Measurements from ENCODE around the gene DOCK1. TPM values are rescaled to one million over a fixed set of nuclear protein-coding genes. Genes with fewer than 3 reads are reported as not detected.

DOCK1 gene
- total and polyA plus RNA-seq, 2 experiments from 2014 or later: 22.8 to 45.6 TPM

DNA sequence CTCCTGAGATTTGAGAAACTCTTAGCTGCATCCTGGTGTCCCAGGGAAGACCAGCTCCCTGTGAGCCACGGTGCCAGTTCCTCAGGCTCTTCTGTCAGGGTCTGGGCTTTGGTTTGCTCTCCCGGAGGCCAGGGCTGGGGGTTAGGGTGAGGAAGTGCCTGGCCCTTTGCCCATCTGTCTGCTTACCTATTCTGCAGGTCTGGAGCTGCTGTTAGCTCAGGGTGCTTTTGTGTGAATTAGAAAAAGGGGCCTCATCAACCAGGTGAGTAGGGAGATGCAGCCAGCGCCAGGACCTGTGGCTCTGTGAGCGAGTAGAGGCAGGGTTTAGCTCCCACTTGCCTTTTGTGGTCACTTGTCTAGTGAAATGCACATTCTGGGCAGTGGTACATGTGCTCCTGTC, 109.4 kb downstream of the DOCK1 start:
- Histone ChIP-seq H3K9me3 (ENCODE audit: low read depth) (no peaks in the 10 kb centered on the region), H3K36me3 (ENCODE audit: low read depth) (no peaks in the 10 kb centered on the region), H2AFZ (no peak overlapping the region), H3K27ac (no peak overlapping the region), H3K9ac (no peak overlapping the region), H3K9me2 (ENCODE audit: insufficient read depth) (no peaks in the 10 kb centered on the region), H3K4me1 (ENCODE audit: insufficient read depth) (no peaks in the 10 kb centered on the region), H3K27me3 (replicated peaks; ENCODE audit: insufficient read depth) (no peaks in the 10 kb centered on the region), H3K79me2 (ENCODE audit: insufficient read depth) (no peaks in the 10 kb centered on the region), H3F3A (ENCODE audit: insufficient read depth) (no peaks in the 10 kb centered on the region), H3K4me3 (no peak overlapping the region), H4K20me1 (ENCODE audit: insufficient read depth) (no peaks in the 10 kb centered on the region), H3K4me2 (ENCODE audit: unreplicated experiment) (no peak overlapping the region)
- in situ Hi-C loops (cut with MboI): no loop called here
- 98 to 99% methylated on average over 4 of the region's 4 CpGs for WGBS, 2 experiments (ENCODE audit: low coverage in 1 of 2, low lambda C conversion rate in 2 of 2, missing lambda C conversion rate in 2 of 2)
- DNase-seq: no peak
- TF ChIP-seq EZH2 (IDR thresholded peaks at IDR 0.05; ENCODE audit: insufficient read depth, poor library complexity, severe bottlenecking) (no peak), EZH2phosphoT487 (IDR thresholded peaks at IDR 0.05; ENCODE audit: insufficient read depth, low read depth) (no peak)

DNA sequence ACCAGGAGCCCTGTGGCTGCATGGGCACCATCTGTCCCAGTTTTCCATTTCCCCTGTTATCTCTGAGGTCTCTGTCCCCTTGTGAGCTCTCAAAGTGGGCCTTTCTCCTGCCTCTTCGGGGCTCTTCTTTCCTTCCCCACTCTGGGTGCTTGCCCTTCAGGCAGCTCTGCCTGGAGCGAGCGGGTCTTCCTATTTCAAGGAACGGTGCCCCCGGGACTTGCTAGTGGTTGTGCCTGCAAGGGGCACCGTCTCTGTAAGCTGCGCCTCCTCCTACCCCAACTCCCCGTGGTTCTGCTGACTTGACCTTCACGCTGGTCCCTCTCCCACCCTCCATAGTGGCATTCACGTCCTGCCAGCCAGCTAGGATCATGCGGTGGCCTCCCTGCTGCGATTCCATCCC, 110.1 kb downstream of the DOCK1 start:
- TF ChIP-seq EZH2phosphoT487 (IDR thresholded peaks at IDR 0.05; ENCODE audit: insufficient read depth, low read depth): no peak

DNA sequence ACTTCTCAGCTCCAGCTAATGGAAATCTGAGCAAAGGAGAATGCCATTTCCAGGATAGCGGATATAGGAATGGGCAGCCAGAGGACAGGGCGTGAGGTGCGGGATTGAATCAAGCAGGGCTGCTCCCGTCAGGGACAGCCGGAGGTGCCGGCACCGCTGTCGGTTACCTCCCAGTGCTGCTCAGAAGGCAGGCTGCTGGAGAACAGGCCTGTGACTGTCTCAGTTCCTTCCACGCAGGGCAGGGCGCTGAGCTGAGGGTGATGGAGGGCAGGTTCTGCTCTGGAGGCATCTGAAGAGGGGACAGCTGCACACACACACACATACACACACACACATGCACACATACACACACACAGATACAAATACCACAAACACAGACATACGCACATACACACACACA, 111.1 kb downstream of the DOCK1 start:
- no peaks in the 10 kb centered on the region for H3F3A ChIP-seq (ENCODE audit: insufficient read depth)
- no peak overlapping the region for H2AFZ ChIP-seq
- no peak overlapping the region for H3K4me2 ChIP-seq (ENCODE audit: unreplicated experiment)
- no peak for DNase-seq
- H3K27me3 ChIP-seq (replicated peaks; ENCODE audit: insufficient read depth): no peaks in the 10 kb centered on the region
- H3K9ac ChIP-seq: no peak overlapping the region
- H3K4me1 ChIP-seq (ENCODE audit: insufficient read depth): no peaks in the 10 kb centered on the region
- H3K27ac ChIP-seq: no peak overlapping the region
- TF ChIP-seq EZH2phosphoT487 (IDR thresholded peaks at IDR 0.05; ENCODE audit: insufficient read depth, low read depth) (no peak), EZH2 (IDR thresholded peaks at IDR 0.05; ENCODE audit: insufficient read depth, poor library complexity, severe bottlenecking) (no peak)
- H3K36me3 ChIP-seq (ENCODE audit: low read depth): peaks cover 3% of the 10 kb centered on the region; the same call in 1 of the 2 replicates
- WGBS, 2 experiments (ENCODE audit: low coverage in 1 of 2, low lambda C conversion rate in 2 of 2, missing lambda C conversion rate in 2 of 2): 89% methylated on average over 11 of the region's 11 CpGs
- no peaks in the 10 kb centered on the region for H3K9me3 ChIP-seq (ENCODE audit: low read depth)
- H3K79me2 ChIP-seq (ENCODE audit: insufficient read depth): no peaks in the 10 kb centered on the region
- H4K20me1 ChIP-seq (ENCODE audit: insufficient read depth): no peaks in the 10 kb centered on the region
- no peaks in the 10 kb centered on the region for H3K9me2 ChIP-seq (ENCODE audit: insufficient read depth)
- no peak overlapping the region for H3K4me3 ChIP-seq
- in situ Hi-C loops (cut with MboI): no loop called here

More for the DNA sequence above, 110.1 kb downstream of the DOCK1 start:
- H3K9me3 ChIP-seq (ENCODE audit: low read depth): no peaks in the 10 kb centered on the region
- no peak overlapping the region for H2AFZ ChIP-seq
- no peak for DNase-seq
- no peak overlapping the region for H3K4me2 ChIP-seq (ENCODE audit: unreplicated experiment)
- H3K4me1 ChIP-seq (ENCODE audit: insufficient read depth): no peaks in the 10 kb centered on the region
- no peaks in the 10 kb centered on the region for H3F3A ChIP-seq (ENCODE audit: insufficient read depth)
- no peaks in the 10 kb centered on the region for H3K79me2 ChIP-seq (ENCODE audit: insufficient read depth)
- 96 to 98% methylated on average over 12 of the region's 12 CpGs for WGBS, 2 experiments (ENCODE audit: low coverage in 1 of 2, low lambda C conversion rate in 2 of 2, missing lambda C conversion rate in 2 of 2)
- H3K9me2 ChIP-seq (ENCODE audit: insufficient read depth): no peaks in the 10 kb centered on the region
- no peaks in the 10 kb centered on the region for H3K27me3 ChIP-seq (replicated peaks; ENCODE audit: insufficient read depth)
- in situ Hi-C loops (cut with MboI): no loop called here
- peaks cover 3% of the 10 kb centered on the region; the same call in 1 of the 2 replicates for H3K36me3 ChIP-seq (ENCODE audit: low read depth)
- no peak overlapping the region for H3K27ac ChIP-seq
- H3K9ac ChIP-seq: no peak overlapping the region
- H4K20me1 ChIP-seq (ENCODE audit: insufficient read depth): no peaks in the 10 kb centered on the region
- H3K4me3 ChIP-seq: no peak overlapping the region

DNA sequence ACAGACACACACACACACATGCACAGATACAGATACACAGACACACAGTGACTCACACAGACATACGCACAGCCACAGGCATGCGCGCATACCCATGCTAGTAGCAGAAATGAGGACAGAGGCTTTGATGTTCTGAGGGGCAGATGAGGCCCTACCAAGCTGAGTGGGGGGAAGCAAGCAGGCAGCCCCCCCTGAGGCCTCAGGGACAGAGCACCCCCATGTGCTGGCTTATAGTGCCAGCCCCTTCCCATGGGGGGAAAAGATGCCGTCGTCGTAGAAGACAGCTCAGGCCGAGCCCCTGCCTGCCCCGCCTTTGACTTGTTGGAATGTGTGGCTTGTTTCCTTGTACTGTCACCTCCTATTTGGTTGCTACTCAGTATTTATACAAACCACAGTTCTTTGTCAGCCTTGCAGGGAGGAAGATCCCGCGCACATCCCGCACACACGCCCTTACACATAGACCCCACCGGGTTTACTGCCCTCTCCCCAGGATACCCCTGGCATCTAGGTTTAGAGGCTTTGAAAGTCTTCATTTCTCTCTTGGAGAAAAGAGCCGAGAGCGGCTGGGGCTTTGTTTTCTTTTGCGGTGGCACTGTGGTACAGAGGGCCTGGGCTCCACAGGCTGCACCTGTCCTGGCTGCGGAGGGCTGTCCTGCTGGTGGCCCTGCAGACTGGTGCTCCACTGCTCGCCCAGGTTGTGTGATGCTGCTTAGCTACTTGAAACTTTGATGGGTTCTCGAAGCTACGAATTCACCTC, 112.5 kb downstream of the DOCK1 start:
- H3K27ac ChIP-seq: no peak overlapping the region
- H2AFZ ChIP-seq: no peak overlapping the region
- no peaks in the 10 kb centered on the region for H3K4me1 ChIP-seq (ENCODE audit: insufficient read depth)
- H3K9me2 ChIP-seq (ENCODE audit: insufficient read depth): no peaks in the 10 kb centered on the region
- in situ Hi-C loops (cut with MboI): no loop called here
- no peaks in the 10 kb centered on the region for H3K79me2 ChIP-seq (ENCODE audit: insufficient read depth)
- DNase-seq: no peak
- no peak overlapping the region for H3K9ac ChIP-seq
- no peaks in the 10 kb centered on the region for H3K27me3 ChIP-seq (replicated peaks; ENCODE audit: insufficient read depth)
- WGBS, 2 experiments (ENCODE audit: low coverage in 1 of 2, low lambda C conversion rate in 2 of 2, missing lambda C conversion rate in 2 of 2): 79 to 85% methylated on average over 19 to 20 of the region's 20 CpGs
- H3K4me2 ChIP-seq (ENCODE audit: unreplicated experiment): no peak overlapping the region
- H3K9me3 ChIP-seq (ENCODE audit: low read depth): no peaks in the 10 kb centered on the region
- peaks cover 3% of the 10 kb centered on the region; the same call in 1 of the 2 replicates for H3K36me3 ChIP-seq (ENCODE audit: low read depth)
- H3F3A ChIP-seq (ENCODE audit: insufficient read depth): no peaks in the 10 kb centered on the region
- TF ChIP-seq EZH2phosphoT487 (IDR thresholded peaks at IDR 0.05; ENCODE audit: insufficient read depth, low read depth): no peak
- no peak for TF ChIP-seq EZH2 (IDR thresholded peaks at IDR 0.05; ENCODE audit: insufficient read depth, poor library complexity, severe bottlenecking)
- H4K20me1 ChIP-seq (ENCODE audit: insufficient read depth): no peaks in the 10 kb centered on the region
- H3K4me3 ChIP-seq: no peak overlapping the region
